HG03066 (cell line): ENCODE results near the gene GSE1.

Experiments used
- ATAC-seq: cut with Tn5 transposase; IDR thresholded peaks from one replicate; pipeline ENCODE4 v1.9.1; 2021; ENCODE audit warnings: low read depth; ENCODE audit not compliant: unreplicated experiment

The GSE1 gene

GRCh38 chr16:85716022-85716679 is 103.0 kb downstream of the GSE1 start:
- no peak for ATAC-seq

DNA sequence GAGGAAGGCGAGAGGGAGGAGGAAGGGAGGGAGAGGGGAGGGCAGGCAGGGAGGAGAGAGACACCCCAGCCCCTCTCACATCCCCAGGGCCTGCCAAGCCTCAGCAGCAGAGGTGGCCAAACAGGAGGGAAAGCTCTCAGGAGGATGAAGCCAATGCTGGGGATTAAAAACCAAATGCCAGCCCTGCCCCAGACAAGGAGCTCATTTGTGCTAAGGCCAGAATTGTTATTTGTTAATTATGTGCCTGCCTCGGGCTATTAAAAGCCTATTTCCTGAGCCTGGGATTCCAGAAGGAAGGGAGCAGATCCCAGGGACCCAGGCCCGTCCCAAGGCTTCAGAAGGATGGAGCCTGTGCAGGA is 103.5 kb downstream of the GSE1 start:
- no peak for ATAC-seq

- no peak for ATAC-seq
Measured at GRCh38 chr16:85717393-85718152, 104.5 kb downstream of the GSE1 start.

DNA sequence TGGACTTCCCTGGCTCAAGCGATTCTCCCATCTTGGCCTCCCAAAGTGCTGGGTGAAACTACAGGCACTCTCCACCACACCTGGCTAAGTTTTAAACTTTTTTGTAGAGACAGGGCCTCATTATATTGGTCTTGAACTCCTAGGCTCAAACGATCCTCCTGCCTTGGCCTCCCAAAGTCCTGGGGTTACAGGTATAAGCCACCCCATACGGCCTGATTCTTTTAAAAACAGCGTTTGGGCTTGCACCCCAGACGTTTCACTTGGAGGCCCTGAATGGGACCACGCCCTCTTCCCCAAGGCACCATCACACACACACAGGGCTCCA is 105.0 kb downstream of the GSE1 start:
- no peak for ATAC-seq

GRCh38 chr16:85718682-85719081 is 105.6 kb downstream of the GSE1 start:
- no peak for ATAC-seq

DNA sequence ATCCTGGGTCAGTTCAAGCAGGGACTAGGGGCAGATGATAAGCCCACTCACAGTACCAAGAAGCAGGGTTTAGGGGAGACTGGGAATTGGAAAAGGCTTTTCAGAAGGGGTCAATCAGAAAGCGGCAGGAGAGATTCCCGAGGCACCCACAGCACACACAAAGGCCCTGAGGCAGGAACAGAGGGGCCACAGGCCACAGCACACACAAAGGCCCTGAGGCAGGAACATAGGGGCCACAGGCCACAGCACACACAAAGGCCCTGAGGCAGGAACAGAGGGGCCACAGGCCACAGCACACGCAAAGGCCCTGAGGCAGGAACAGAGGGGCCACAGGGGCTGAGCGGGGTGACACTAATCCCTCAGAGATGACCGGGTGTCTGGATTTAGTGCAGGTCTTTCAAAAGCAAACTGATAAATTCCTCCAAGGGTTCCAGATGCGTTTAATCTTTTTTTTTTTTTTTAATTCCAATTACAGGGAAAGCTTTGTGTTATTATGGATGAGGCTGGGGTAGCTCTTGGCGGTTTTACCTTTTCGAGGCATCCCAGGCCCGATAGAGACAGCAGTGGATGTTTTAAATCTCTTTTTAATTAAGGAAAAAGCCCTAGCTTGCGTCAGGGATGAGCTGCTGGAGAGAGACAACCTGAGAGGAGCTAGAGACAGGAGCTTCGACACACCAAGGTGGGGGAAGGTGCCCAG is 106.6 kb downstream of the GSE1 start:
- no peak for ATAC-seq

GRCh38 chr16:85720302-85720637 is 107.1 kb downstream of the GSE1 start:
- ATAC-seq: no peak

DNA sequence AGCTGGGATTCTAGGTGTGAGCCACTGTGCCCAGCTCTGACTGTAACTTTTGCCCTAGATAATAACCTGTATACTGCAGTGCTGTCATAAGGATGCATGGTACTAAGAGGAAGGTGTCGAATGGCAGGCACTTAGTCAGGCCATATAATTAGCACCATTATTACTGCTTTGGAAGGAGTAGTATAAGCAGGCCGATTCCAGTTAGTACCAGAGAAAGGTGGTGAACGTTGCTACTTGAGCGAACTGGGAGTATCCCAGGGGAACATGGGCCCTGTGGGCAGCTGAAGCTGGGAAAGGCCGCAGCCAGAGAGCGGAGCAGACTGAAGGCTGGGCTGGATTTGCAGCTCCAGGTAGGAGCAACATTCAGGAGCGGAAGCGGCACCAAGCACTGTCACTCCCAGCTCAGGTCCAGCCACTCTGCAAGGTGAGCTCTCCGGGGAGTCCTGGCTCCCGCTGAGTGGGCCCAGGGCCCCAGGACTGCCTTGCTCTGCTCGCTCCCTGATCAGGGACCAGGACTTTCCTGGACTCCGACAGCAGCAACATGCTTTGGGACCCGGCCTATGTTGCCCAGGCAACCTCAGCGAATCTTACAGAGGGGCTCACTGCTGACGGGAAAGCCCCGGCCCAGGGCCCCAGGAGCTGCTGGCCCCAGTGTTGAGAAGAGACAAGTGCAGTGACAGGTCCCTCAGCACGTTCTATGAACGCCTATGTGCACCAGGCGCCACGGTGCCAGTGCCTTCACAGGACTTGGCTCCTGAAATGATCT is 109.2 kb downstream of the GSE1 start:
- no peak for ATAC-seq

GRCh38 chr16:85724126-85724879 is 111.2 kb downstream of the GSE1 start:
- no peak for ATAC-seq

DNA sequence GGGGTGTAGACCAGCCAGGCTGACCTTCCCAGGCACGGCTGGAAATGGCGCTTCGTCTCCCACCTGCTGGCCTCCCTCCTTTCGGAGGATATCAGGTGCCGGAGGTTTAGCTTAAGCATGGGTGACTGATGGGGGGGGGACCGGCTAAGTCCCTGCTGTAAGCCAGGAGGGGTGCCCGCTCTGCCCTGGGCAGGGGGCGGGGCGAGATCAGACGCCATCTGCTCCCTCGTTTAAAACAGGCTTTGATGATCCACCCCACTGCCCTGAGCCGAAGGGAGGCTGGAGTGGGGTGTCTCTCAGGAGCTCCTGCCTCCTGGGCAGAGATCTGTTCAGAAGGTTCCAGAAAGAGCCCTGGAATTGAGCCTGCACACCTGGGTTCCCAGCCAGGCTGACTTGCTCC is 111.8 kb downstream of the GSE1 start:
- no peak for ATAC-seq
